Subcutaneous abdominal adipose tissue (tissue), 5 donors: ENCODE results near the gene HYLS1.

Source experiments
- H3K27ac ChIP-seq: one replicate; pipeline ENCODE4 v1.7.0; 2013; ENCODE audit warnings: low read depth, mild to moderate bottlenecking, inconsistent platforms, low read length, moderate library complexity
- H3K27me3 ChIP-seq, 5 donors: one replicate each; pipeline ENCODE4 v1.7.0; 2013; ENCODE audit warnings: low read length in 5 of 5, inconsistent platforms in 1 of 5; ENCODE audit not compliant: control insufficient read depth in 5 of 5, insufficient read depth in 4 of 5
- H3K36me3 ChIP-seq, 5 donors: one replicate each; pipeline ENCODE4 v1.7.0; 2013; ENCODE audit warnings: low read length in 5 of 5; ENCODE audit not compliant: control insufficient read depth in 5 of 5, insufficient read depth in 5 of 5
- H3K4me1 ChIP-seq, 5 donors: one replicate each; pipeline ENCODE4 v1.7.0; 2013; ENCODE audit warnings: low read length in 5 of 5, mild to moderate bottlenecking in 3 of 5, moderate library complexity in 1 of 5; ENCODE audit not compliant: control insufficient read depth in 5 of 5, insufficient read depth in 5 of 5
- H3K4me3 ChIP-seq, 5 donors: one replicate each; pipeline ENCODE4 v1.7.0; 2013; ENCODE audit warnings: low read length in 5 of 5, low read depth in 1 of 5
- H3K9ac ChIP-seq, 5 donors: one replicate each; pipeline ENCODE4 v1.7.0; 2013; ENCODE audit warnings: low read length in 5 of 5, mild to moderate bottlenecking in 4 of 5, moderate library complexity in 3 of 5
- H3K9me3 ChIP-seq, 5 donors: one replicate each; pipeline ENCODE4 v1.7.0; 2013; ENCODE audit warnings: low read length in 5 of 5; ENCODE audit not compliant: control insufficient read depth in 5 of 5
- donor health status: healthy.
- donor health status: healthy.
- donor health status: healthy.
- donor health status: healthy.
- donor health status: healthy.

HYLS1 gene

DNA sequence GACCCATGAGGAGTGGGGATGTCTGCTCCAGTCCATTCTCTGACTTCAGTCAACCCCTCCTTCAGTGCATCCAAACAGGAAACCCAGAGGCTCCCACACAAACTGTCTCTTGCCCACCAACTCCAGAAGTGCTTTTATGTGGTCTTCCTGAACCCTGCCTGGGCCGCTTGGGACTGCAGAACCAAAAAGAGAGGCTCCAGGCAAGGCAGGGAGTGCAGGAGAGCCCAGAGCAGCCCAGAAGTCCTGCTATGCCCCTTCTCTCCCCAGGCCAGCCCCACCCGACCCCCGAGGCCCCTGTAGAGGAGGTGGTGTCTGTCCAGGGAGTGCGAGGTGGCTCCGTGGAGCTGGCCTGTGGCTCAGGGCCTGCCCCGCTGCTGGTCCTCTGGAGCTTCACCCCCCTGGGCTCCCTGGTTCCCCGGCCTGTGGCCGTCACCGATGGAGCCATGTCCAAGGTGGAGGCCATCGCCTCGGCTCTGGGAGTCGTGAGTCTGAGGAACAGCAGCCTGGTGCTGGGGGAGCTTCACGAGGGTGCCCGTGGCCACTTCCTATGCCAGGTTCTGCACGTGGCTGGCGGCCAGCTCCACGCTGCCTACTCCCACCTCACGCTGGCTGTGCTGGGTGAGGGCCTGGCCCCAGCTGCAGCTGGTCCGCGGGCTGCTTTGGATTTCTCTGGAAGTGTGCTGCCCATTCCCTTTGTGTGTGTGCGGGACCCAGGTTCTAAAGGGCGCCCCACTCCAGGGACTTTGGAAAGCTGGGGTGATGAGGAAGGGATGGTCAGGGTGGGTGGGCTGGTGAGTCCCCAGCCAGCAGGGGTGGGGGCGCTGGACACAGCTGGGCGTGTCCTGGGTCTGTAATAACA lies 60.2 kb downstream of the HYLS1 start:
- Histone ChIP-seq H3K9me3 (no peaks in the 10 kb centered on the region), H3K9ac (no peak overlapping the region), H3K36me3 (no peaks in the 10 kb centered on the region), H3K4me3 (no peak overlapping the region), H3K27me3 (peaks cover 0 to 12% (median 3%) of the 10 kb centered on the region in 5 donors), H3K27ac (no peak overlapping the region), H3K4me1 (peaks cover 7 to 15% (median 14%) of the 10 kb centered on the region in 5 donors)

DNA sequence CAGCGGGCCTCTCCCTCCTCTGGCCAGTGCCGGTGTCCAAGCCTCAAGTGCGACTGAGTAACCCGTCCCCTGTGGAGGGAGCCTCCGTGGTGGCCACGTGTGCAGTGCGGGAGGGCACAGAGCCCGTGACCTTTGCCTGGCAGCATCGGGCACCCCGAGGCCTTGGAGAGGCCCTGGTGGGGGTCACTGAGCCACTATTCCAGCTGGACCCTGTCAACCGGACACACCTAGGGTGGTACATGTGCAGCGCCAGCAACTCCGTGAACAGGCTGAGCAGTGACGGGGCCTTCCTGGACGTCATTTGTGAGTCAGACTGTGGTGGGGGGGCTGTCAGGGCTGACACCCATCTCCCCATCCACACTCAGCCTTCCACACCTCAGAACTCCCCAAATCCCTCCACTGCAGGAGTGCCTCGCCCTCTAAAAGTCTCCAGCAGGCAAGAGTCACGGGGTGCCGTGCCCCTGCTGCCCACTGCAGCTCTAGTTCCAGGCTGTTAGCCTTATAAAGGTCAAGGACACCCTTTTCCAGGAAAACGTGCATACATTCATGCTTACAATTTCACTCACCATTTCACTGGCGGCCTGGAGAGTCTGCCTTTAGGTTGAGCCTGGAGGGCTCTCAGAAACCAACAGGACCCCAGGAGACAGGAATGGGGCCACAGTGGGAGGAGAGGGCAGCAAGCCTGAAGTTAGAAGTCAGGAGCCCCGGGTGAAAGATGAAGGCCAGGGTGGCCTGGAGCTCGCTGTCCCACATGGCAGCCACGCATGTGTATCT lies 61.0 kb downstream of the HYLS1 start:
- Histone ChIP-seq H3K9ac (no peak overlapping the region), H3K9me3 (no peaks in the 10 kb centered on the region), H3K27ac (no peak overlapping the region), H3K4me3 (no peak overlapping the region), H3K36me3 (no peaks in the 10 kb centered on the region), H3K27me3 (peaks cover 0 to 16% (median 3%) of the 10 kb centered on the region in 5 donors), H3K4me1 (peaks cover 9 to 21% (median 21%) of the 10 kb centered on the region in 5 donors)

DNA sequence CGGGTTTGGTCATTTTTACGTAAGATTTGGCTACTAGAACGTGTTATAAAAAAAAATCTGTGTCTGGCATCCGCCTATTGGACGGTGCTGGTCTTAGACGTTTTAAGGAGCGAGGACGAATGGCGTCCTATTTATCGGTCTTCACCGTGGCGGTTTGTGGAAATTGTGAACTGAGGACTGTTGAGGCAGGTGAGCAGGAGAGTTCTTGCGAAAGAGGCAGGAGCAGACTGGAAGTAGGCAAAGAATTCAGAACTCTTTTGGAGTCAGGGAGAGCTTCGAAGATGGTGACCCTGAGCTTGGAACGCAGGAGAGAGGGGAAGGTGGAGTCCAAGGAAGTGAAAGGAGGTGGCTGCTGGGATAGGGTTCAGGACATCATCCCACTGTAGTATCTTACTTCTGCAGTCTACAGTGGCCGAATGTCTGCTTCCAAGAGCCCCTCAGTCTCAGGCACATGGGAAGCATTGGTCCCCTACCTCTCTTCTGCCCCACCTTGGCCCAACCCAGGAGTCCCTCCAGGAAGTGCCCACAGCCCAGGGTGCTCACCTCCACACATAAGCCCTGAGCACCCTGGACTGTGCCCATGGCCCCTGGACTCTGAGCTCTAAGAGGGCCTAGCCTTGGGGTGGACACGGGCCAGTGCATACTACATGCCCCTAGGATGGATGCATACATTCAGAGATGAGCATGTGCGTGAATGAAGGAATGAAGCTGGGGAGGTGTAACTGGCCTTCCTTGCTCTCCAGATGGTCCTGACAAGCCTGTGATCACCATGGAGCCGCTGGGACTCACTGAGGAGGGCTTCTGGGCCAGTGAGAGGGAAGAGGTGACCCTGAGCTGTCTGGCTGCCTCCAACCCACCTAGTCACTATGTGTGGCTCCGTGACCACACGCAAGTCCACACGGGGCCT lies 62.1 kb downstream of the HYLS1 start:
- Histone ChIP-seq H3K9ac (no peak overlapping the region), H3K9me3 (no peaks in the 10 kb centered on the region), H3K27me3 (peaks cover 0 to 16% (median 3%) of the 10 kb centered on the region in 5 donors), H3K4me1 (peaks cover 9 to 21% (median 21%) of the 10 kb centered on the region in 5 donors), H3K36me3 (no peaks in the 10 kb centered on the region), H3K27ac (no peak overlapping the region), H3K4me3 (no peak overlapping the region)

DNA sequence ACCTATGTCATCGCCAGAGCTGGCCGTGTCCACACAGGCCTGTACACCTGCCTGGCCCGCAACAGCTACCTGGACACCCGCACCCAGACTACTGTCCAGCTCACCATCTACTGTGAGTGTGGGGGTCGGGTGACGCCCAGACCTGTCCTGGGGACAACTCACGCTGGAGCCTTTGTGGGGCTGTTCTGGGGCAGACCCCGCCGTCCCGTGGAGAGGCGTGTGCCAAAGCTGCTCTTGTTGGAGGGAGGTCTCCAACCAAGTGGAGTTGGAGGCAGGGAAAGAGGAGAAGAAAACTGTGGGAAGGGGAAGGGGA lies 62.7 kb downstream of the HYLS1 start:
- Histone ChIP-seq H3K4me1 (peaks cover 9 to 21% (median 21%) of the 10 kb centered on the region in 5 donors), H3K9me3 (no peaks in the 10 kb centered on the region), H3K27ac (no peak overlapping the region), H3K9ac (no peak overlapping the region), H3K36me3 (no peaks in the 10 kb centered on the region), H3K4me3 (no peak overlapping the region), H3K27me3 (peaks cover 0 to 16% (median 3%) of the 10 kb centered on the region in 5 donors)
